GM19035 (cell line): ENCODE measurements around the gene ALKBH4.
"Not testable (repeated sequence)": the region's sequence is repeated elsewhere in the genome, so short reads cannot be mapped to it uniquely, and the experiment has no call there.

Experiments used
- ATAC-seq: cut with Tn5 transposase; IDR thresholded peaks from one replicate; pipeline ENCODE4 v1.9.1; 2021; ENCODE audit not compliant: unreplicated experiment

Gene ALKBH4

GRCh38 chr7:102478314-102479208, 13.9 kb upstream of the ALKBH4 start, which contains the start of gene POLR2J:
Gene POLR2J, minus strand, starts transcription at chr7:102478922. Its CDS starts 62 bp downstream, at chr7:102478860.
- peak; percentile 87 for ATAC-seq

GRCh38 chr7:102474736-102475435, 10.2 kb upstream of the ALKBH4 start:
- ATAC-seq = not testable (repeated sequence)

DNA sequence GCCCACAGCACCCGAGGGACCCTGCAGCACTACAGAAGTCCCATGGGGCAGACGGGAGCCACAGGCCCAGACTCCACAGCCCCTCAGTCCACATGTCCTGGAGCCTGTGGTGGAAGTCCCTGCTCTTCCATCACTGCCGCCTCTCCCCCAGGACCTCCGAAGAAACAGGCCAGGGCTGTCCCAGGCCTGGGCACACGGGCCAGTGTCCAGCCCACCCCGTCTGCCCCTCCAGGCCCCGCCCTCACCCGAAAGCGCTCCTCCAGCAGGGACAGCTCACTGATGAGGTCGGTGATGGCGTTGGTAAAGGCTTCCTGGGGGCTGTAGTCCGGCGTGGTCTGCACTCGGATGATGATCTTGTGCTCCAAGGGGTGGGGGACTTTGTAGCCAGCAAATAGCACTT, 9.5 kb upstream of the ALKBH4 start:
- not testable (repeated sequence) for ATAC-seq

DNA sequence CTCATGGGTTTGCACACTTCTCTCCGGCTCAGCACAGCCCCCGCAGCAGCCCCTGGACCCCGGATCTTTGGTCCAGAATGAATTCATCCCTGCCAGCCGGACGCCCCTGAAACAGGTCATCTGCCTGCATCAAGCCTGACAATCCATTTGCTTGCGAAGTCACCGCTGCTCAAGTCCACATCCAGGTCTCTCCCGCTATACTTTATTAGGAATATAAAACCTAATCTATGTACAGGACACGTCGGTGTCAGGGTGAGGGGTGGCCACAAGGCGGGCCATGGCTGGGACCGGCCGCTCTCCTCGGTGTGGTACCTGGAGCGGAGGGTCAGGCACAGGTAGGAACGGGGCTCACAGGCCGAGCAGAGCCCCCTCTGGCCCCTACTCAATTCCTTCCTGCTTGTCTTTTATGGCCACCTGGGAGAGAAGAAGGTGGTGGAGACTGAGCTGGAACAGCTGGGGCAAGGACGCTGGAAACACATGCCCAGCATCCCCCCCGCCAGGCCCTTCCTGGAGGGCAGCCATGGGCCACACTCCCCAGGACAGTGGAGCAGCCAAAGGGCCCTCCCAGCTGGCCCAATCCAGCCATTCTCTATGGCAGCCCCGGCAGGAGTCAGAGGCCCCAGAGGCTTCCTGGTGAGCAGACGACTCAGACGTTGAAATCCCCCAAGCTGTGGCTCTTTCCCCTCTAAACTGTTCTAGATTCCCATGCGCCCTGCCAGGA, 8.8 kb upstream of the ALKBH4 start:
- no peak for ATAC-seq

- no peak for ATAC-seq
Measured at GRCh38 chr7:102472126-102473041, 7.7 kb upstream of the ALKBH4 start.

GRCh38 chr7:102471791-102472125, 7.1 kb upstream of the ALKBH4 start:
- ATAC-seq = no peak

DNA sequence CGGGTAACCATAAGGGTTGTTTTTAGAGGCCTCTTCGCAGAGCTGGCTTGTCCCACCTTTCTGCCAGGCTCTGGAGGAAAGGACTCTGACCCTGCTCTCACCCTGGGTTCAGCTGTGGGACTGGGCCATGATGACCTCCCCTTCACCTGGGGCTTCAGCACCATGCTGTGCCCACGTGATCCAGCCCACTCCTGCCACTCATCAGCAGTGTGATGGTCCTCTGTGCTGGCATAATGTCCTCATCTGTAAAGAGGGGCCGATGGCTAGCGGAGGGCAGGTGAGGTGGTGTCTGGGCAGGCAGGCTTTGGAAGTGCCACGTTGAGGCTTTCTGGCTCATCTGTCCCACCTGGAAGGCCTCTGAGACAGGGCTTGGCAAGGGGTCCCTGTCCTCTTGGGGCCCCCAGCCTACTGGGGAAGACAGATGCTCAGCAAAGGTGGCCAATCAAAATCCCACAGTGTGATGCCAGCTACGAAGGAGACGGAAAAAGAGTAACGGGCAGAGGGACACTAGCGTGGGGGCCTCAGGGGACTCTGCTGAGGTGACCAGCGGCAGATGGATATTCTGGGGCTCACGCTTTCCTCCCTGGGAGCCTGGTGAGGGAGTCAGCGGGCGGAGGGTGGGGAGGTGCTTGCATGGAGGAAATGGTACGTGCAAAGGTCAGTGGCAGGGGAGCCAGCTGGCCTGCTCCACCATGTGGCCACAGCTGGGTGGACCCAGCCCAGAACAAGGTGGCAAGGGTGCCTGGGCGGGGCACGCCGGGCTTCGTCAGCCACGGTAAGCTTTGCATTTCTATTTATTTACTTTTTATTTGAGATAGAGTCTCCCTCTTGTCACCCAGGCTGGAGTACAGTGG, 5.5 kb upstream of the ALKBH4 start:
- no peak for ATAC-seq

GRCh38 chr7:102469351-102469971, 4.8 kb upstream of the ALKBH4 start:
- no peak for ATAC-seq

- ATAC-seq = no peak
Measured at GRCh38 chr7:102468478-102469350, 4.1 kb upstream of the ALKBH4 start.

GRCh38 chr7:102467581-102468477, 3.2 kb upstream of the ALKBH4 start:
- no peak for ATAC-seq

DNA sequence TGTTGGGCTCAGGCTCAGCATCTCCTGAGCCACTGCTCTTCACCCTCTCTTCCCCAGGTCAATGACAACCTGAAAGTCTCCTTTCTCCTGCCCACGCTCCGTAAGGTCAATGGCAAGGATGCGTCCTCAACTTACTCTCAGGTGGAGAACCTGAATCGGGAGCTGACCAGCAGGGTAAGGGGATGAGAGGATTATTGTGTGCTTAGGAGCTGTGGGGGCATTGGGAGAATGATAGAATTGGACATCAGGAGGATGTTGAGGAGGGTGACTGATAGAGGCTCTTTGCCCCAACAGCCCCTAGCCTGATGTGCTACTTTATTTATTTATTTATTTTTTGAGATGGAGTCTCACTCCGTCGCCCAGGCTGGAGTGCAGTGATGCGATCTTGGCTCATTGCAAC, 1.4 kb upstream of the ALKBH4 start:
- ATAC-seq = no peak

DNA sequence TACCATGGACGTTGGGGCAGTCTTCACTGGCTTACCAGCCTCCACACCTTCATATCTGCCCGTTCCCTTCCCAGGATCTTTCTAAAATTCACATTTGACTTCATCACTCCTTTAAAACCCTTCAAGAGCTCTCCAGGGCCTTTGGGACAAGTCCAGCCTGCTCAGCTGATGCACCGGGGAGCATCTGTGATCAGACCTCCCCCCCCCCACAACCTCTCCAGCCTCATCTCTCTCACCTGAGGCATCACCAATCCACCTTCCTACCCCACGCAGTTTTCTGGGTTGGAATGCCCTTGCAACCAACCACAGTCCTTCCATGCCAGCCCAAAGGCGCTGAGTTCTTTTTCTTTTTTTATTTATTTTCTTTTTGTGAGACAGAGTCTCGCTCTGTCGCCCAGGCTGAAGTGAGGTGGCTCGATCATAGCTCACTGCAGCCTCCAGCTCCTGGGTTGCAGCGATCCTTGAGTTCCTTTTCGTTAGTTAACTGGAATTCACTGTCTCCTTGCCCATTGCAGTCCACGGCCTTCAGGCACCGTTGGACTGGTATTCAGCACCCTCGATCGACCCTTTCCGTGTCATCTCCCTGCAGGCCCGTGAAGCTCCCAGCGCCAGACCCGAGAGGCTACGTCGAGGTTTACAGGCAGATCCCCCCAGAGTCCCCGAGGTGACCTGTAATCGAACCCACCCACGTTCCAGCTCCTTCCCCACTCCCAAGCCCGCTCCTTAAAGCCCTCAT, 654 bp downstream of the ALKBH4 start:
- peak; percentile 4 for ATAC-seq

GRCh38 chr7:102460467-102460866, 4.2 kb downstream of the ALKBH4 start:
- no peak for ATAC-seq

DNA sequence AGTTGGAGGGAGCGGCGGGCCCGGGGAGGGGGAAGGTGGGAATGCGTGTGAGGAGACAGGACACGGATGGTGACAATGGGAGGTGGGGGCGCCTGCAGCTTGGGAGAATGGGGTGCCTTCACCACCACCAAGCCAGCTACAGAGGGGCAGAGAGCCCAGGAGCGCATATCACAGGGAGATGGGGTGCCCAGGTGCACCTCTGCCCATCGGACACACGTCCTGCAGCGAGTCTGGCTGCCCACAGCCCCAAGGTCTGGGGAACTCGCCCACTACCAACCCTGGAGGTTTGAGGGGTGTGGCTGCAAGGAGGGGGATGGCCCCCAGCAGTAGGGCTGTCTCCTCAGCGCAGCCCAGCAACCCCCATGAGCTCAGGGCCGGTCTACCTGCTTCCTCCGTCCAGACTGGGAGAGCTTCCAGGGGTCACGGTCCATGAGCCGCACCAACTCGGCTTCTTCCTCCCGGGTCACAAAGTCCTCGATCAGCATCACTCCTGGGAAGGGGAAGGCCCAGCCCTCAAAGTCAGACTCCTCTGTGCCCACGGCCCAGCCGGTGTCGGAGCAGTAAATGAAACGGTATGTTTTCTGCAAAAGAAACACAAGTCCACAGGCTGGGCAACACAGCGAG, 5.3 kb downstream of the ALKBH4 start:
- no peak for ATAC-seq

- no peak for ATAC-seq
Measured at GRCh38 chr7:102457352-102457924, 7.2 kb downstream of the ALKBH4 start.

- no peak for ATAC-seq
Measured at GRCh38 chr7:102456327-102456726, 8.3 kb downstream of the ALKBH4 start.
